ENCODE data around the gene SP3.

DNA sequence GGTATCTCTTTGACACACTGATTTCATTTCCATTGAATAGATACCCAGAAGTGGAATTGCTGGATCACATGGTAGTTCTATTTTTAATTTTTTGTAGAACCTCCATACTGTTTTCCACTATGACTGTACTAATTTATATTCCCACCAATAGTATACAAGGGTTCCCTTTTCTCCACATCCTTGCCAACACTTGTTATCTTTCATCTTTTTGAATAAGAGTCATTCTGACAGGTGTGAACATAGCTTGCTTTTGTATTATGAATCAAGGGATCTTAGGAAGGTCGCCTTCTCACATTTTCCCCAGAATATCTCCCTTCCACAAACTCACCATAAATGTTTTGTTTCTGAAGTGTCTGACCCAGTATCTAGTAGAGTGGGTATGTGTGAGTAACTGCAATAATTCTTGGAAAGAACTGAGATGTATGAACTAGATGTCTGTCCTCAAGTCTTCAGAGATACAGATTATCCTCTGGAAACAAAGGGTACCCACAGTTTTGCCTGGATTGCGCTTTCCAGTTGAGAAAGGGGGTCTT lies 17.1 kb upstream of the SP3 start:
- TF ChIP-seq SPI1 (IDR thresholded peaks at IDR 0.05; ENCODE audit: low read depth, low read length) (no peak), POLR2AphosphoS5 (IDR thresholded peaks at IDR 0.05; ENCODE audit: low read depth, low read length) (no peak), TAF1 (IDR thresholded peaks at IDR 0.05; ENCODE audit: low read depth, low read length) (no peak), POLR2A (IDR thresholded peaks at IDR 0.05; ENCODE audit: low read depth, low read length) (no peak), PAX5 (IDR thresholded peaks at IDR 0.05; ENCODE audit: insufficient read depth, low read length, severe bottlenecking) (no peak)
